Kidney epithelial cell (primary cell): ENCODE results near the gene RPL14. TPM values are rescaled to one million over a fixed set of nuclear protein-coding genes. Genes with fewer than 3 reads are reported as not detected.
"Not testable (repeated sequence)": the region's sequence is repeated elsewhere in the genome, so short reads cannot be mapped to it uniquely, and the experiment has no call there.

Experiments
- DNase-seq: peaks from one replicate; pipeline ENCODE4 v3.0.0-alpha.2; 2010; ENCODE audit warnings: low read depth
- H3K27me3 ChIP-seq: 2 replicates; pipeline ENCODE4 v1.6.0; 2011; ENCODE audit warnings: low read length; ENCODE audit not compliant: control insufficient read depth, insufficient read depth
- H3K36me3 ChIP-seq: 2 replicates; pipeline ENCODE4 v1.5.1; 2011; ENCODE audit warnings: low read length; ENCODE audit not compliant: control insufficient read depth, insufficient read depth
- H3K4me3 ChIP-seq: 2 replicates; pipeline ENCODE4 v1.5.1; 2011; ENCODE audit warnings: low read depth, mild to moderate bottlenecking, control low read depth, low read length
- CTCF ChIP-seq: IDR thresholded peaks from 2 replicates; pipeline ENCODE4 v1.5.1; 2011; ENCODE audit warnings: mild to moderate bottlenecking, moderate library complexity, low read length, control low read depth, inconsistent platforms; ENCODE audit not compliant: insufficient read depth, poor library complexity, severe bottlenecking
- total RNA-seq: library from RNA; depleted of rRNA; stranded (reverse); fragments of >200 nt; gene quantifications from 2 replicates; pipeline ENCODE4 v1.2.3, GENCODE V29; 2015

Gene RPL14
- total RNA-seq, 1 donor from 2014 or later: 576 TPM

DNA sequence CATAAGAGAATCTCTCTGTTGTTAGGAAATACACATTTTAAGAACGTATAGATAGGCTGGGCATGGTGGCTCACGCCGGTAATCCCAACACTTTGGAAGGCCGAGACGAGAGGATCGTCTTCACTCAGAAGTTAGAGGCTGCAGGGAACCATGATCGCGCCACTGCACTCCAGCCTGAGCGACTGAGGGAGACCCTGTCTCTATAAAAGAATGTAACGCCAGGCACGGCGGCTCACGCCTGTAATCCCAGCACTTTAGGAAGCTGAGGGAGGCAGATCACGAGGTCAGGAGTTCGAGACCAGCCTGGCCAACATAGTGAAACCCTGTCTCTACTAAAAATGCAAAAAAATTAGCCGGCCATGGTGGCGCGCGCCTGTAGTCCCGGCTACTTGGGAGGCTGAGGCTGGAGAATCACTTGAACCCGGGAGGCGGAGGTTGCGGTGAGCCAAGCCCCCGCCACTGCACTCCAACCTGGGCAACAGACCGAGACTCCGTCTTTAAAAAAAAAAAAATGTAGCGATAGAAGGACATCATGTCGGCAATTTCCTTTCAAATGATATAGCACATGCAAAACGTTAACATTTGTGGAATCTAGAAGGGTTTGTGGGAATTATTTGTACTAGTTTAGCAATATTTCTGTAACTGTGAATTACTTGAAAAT lies 730 bp upstream of the RPL14 start:
- TF ChIP-seq CTCF: no peak
- Histone ChIP-seq H3K4me3 (peak overlapping the region; percentile 90), H3K27me3 (no peaks in the 10 kb centered on the region), H3K36me3 (no peaks in the 10 kb centered on the region)
- DNase-seq: no peak

- H3K36me3 ChIP-seq: peaks cover under 1% of the 10 kb centered on the region
- H3K4me3 ChIP-seq: peak overlapping the region; percentile 90
- H3K27me3 ChIP-seq: no peaks in the 10 kb centered on the region
- DNase-seq: no peak
- TF ChIP-seq CTCF: no peak
Measured at GRCh38 chr3:40458473-40458872, 1.3 kb downstream of the RPL14 start.

DNA sequence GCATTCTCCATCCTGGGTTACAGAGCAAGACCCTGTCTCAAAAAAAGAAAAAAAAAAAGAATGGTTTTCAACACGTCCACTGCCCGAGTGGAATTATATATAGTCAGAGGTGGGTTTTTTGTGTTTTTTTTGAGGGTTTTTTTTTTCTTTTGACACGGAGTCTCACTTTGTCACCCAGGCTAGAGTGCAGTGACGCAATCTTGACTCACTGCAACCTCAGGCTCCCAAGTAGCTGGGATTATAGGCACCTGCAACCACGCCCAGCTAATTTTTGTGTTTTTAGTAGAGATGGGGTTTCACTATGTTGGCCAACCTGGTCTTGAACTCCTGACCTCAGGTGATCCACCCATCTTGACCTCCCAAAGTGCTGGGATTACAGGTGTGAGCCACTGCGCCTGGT lies 3.3 kb downstream of the RPL14 start:
- DNase-seq, H3K36me3 ChIP-seq, H3K27me3 ChIP-seq, H3K4me3 ChIP-seq: not testable (repeated sequence)

DNA sequence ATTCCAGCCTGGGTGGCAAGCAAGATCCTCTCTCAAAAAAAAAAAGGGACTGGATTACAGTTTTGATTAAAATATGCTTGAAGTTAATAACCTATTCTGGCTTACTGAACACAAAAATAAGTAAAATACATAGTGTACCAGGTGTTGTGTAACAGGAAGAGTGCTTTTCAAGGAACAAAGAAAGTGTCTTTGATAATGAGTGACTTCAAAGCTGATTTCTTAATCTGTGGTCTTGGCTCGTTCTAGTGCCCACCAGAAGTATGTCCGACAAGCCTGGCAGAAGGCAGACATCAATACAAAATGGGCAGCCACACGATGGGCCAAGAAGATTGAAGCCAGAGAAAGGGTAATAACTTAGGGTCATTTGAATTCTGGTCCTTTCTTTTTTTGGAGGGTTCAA lies 4.0 kb downstream of the RPL14 start:
- TF ChIP-seq CTCF: no peak

DNA sequence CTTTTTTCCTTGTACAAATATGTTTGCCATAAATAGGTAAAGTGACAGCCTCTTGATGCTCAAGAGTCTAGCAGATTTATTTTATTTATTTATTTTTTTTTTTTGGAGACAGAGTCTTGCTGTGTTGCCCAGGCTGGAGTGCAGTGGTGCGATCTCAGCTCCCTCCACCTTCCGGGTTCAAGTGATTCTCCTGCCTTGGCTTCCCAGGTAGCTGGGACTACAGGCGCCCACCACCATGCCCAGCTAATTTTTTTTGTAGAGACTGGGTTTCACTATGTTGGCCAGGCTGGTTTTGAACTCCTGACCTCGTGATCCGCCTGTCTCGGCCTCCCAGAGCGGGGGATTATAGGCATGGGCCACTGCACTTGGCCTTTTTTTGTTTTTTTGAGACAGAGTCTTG lies 5.7 kb downstream of the RPL14 start:
- DNase-seq, H3K4me3 ChIP-seq, H3K36me3 ChIP-seq, H3K27me3 ChIP-seq: not testable (repeated sequence)

More for the DNA sequence above, 4.0 kb downstream of the RPL14 start:
- peaks cover 1% of the 10 kb centered on the region for H3K36me3 ChIP-seq
- H3K4me3 ChIP-seq: no peak overlapping the region
- H3K27me3 ChIP-seq: no peaks in the 10 kb centered on the region
- DNase-seq: no peak

DNA sequence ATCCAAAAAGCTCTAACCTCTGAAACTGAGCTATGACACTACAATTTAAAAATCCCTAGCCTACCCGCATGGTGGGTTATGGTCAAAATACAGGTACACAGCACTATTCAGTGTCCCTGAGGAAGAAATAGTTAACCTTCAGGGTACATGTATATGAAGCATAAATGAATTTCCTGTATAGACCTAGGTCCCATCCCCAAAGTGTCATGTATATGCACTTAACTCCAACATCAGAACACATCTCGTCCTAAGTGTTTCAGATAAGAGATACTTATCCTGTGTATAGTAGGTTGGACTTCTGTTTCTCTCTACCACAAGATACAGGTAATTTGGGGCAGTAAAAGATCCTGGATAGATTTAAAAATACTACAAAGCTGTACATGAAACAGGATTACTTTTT lies 6.4 kb downstream of the RPL14 start:
- peaks cover 1% of the 10 kb centered on the region for H3K36me3 ChIP-seq

More for the DNA sequence above, 6.4 kb downstream of the RPL14 start:
- DNase-seq: no peak
- TF ChIP-seq CTCF: no peak
- Histone ChIP-seq H3K4me3 (no peak overlapping the region), H3K27me3 (no peaks in the 10 kb centered on the region)
